ENCODE measurements around the gene ZNF117.
"Not testable (repeated sequence)": the region's sequence is repeated elsewhere in the genome, so short reads cannot be mapped to it uniquely, and the experiment has no call there.

ZNF117 gene

GRCh38 chr7:64993901-64994300, 3.1 kb upstream of the ZNF117 start:
- DNase-seq, result no peak

DNA sequence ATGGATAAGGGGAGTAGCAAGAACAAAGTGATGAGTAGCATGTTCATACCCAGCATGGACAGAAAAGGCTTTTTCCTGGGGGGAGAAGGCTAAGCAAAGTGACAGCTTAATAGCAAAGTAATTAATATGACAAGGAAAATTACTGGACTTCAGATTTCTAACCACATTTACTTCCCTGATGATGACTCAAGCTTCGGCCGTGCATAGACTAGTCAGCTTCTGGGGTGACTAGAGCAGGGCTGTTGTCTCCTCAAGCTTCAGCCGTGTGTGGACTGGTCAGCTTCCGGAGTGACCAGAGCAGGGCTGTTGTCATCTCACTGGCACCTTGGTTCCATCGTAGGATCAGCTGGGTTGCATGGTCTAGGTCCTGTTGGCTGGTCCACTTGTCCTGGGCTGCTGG, 2.1 kb upstream of the ZNF117 start:
- DNase-seq, result no peak

- no peak for DNase-seq
These were observed 620 bp downstream of the ZNF117 start for GRCh38 chr7:64990216-64990615.

- DNase-seq, result no peak
These were observed 12.2 kb downstream of the ZNF117 start for GRCh38 chr7:64978497-64979203.

- DNase-seq, result no peak
These were observed 25.2 kb downstream of the ZNF117 start for GRCh38 chr7:64965594-64965993.

DNA sequence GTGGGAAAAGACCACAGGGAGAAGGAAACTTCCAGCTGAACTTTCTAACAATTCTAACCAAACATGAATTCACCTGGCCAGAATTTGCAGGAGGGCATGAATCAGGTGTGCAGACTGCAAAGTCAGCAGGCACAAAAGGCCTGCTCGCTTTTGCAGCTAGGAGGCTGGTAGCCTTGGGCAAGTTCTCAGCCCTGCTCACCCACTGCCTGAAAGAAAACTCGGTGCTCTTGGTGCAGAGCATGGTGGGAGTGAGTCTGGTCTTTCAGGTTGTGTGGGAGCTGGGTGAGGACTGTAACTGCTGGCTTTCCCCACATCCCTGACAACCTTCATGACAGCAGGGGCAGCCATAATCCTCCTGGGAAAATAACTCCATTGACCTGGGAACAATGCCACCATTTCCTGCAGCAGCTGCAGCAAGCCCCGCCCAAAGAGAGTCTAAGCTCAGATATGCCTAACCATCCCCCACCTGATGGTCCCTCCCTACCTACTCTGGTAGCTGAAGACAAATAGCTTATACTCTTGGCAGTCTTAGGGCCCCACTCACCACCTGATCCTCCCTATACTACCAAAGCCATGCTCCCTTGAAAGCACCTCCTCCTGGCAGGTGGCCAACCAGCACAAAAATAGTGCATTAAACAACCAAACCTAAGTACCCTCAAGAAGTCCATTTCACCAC, 31.6 kb downstream of the ZNF117 start:
- peak; percentile 84 for DNase-seq

DNA sequence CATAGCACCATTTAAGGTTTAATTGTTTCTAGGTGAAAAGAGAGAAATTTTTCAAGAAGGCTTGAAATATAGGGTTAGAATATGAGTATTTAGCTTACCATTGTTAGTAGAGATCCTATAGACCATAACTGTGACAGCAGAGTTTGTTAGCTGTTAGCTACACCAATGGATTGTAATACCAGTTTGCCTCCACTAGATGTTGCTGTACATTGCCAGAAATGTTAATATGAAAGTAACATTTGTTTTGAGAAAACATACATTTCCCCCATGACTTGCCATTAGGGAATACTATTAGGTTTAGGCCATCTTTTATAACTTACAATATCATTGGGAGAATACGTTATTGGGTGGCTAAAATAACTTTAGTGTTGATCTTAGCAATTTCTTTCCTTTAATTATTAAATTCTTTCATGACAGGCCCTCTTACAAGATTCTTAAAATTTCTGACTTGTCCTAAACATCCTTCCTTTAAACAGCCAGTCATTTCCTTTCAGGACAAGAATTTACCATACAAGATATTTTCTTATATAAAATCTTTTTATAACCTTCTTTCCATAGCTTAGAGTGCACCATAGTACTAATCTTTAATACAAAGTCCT, 39.5 kb downstream of the ZNF117 start:
- peak; percentile 45 for DNase-seq

DNA sequence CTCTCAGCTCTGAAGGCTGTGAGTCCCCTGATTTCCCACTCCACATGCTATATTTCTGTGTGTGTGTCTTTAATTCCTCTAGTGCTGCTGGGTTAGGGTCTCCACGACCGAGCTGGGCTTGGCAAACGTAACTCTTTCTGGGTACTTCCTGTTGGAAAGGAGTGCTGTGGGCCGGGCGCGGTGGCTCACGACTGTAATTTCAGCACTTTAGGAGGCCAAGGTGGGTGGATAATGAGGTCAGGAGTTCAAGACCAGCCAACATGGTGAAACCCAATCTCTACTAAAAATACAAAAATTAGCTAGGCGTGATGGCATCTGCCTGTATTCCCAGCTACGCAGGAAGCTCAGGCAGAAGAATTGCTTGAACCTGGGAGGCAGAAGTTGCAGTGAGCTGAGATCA, 40.2 kb downstream of the ZNF117 start:
- DNase-seq, result not testable (repeated sequence)

- DNase-seq, result not testable (repeated sequence)
These were observed 42.1 kb downstream of the ZNF117 start for GRCh38 chr7:64948774-64949173.

DNA sequence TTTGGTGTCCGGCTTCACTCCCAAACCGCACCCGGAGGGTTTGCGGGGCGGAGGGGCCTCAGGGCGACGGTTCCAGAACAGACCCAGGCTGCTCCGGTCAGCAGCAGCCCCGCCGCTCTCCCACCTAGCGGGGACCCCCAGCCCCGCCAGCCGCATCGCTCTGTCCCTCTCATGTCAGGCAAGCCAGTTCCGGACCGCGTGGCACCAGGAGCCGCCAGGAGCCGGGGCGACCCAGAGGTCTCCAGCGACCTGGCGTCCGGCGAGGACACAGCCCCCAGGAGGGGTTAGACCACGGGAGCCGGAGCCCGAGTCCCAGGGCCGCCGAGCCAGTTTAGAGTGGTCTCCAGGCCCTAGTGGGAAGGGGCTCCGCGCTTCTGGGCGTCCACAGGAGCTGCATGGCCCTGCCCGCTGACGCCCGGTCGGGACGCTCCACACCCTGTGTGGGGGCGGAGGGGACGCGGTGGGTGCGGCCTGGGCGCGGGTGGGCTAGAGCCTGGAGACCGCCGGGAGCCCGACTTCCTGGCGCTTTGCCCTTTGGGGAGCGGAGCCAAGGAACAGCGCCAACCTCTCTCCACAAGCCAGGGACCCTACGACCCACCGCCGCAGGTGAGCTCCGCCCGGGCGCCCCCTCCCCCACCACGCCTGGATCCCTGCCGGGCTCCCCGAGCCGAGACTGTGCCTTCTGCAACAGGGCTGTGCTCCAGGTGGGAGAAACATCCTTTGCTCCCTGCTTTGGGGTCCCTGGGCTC, 43.4 kb downstream of the ZNF117 start:
- DNase-seq, result no peak

DNA sequence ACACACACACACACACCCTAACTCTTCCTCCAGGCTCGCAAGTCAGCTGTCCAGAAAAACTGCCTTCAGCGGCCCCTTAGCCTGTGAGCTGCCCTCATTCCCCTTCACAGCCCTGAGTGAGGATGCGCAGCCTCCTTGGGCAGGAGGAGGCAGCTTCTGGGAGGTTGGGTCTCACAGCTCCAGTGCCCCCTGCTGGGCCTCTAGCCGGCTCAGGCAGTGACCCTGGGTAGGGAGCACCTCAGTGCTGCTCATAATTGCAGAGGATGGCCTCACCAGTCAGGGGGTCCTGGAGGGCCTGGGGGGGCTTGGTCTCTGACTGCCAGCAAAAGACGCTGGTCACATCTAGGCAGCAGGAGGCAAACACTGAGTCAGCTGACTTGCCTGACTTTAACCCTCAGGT, 44.1 kb downstream of the ZNF117 start:
- DNase-seq, result no peak

GRCh38 chr7:64945503-64946175, 45.2 kb downstream of the ZNF117 start:
- no peak for DNase-seq

DNA sequence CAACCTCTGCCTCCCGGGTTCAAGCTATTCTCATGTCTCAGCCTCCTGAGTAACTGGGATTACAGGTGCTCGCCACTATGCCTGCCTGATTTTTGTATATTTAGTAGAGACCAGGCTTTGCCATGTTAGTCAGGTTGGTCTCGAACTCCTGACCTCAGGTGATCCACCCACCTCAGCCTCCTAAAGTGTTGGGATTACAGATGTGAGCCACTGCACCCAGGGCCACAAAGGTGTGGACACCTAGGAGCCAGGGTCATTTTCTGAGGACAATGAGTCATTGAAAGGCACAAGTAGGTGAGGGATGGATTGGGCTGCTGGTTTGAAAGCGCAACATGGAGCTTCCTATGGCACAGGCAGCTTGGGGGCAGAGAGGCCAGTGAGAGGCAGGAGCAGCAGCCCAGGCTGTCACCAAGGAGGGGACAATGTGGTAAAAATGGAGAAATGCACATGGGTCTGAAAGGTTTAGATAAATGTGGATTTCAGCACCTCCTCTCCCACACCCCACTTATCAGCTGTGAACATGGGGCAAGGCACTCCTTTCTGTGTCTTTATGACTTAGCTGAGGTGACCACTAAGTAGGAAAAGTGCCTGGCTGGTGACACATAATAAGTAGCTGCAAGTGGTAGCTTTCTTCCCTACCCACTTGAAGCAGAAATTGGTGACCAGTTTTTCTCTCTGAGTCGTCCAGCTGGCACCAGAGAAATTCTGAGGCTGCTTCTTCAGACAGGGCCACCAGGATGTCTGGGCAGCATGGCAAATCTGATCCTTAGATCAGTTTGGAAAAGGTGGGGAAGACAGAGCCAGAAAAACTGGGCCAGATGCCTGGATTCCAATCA, 46.0 kb downstream of the ZNF117 start:
- DNase-seq, result not testable (repeated sequence)

- DNase-seq, result not testable (repeated sequence)
These were observed 50.8 kb downstream of the ZNF117 start for GRCh38 chr7:64940021-64940420.

DNA sequence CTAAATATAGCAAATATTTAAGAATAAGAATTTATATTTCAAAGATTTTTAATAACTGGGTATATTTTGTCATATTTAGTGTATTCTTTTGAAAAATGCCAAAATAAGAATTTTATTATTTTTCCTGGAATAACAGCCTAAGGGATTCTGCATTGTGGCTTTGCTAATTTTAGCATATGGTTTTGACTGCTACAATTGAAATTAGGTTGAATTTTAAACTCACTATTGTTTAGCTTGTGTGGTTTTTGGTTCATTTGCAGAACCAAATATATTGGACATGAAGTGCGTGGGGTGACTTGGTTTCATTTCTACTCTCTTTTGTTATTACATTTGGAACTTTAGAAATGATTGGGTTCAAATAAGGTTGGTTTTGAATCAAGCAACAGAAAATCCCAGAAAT, 52.3 kb downstream of the ZNF117 start:
- no peak for DNase-seq

- no peak for DNase-seq
These were observed 56.4 kb downstream of the ZNF117 start for GRCh38 chr7:64934478-64934877.

DNA sequence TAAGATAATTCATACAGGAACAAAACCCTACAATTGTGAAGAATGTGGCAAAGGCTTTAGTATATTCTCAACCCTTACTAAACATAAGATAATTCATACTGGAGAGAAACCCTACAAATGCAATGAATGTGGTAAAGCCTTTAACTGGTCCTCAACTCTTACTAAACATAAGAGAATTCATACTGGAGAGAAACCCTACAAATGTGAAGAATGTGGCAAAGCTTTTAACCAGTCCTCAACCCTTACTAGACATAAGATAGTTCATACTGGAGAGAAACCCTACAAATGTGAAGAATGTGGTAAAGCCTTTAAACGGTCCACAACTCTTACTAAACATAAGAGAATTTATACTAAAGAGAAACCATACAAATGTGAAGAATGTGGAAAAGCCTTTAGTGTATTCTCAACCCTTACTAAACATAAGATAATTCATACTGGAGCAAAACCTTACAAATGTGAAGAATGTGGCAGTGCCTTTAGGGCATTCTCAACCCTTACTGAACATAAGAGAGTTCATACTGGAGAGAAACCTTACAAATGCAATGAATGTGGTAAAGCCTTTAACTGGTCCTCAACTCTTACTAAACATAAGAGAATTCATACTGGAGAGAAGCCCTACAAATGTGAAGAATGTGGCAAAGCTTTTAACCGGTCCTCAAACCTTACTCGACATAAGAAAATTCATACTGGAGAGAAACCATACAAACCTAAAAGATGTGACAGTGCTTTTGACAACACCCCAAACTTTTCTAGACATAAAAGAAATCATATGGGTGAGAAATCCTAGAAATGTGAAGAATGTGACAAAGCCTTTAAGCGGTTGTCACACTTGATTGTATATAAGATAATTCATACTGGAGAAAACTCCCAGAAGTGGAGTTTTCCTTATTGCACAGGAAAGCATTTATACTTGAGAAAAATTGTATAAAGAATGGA, 62.3 kb downstream of the ZNF117 start:
- not testable (repeated sequence) for DNase-seq
